H9 (cell line): ENCODE results near the gene FRK. TPM values are rescaled to one million over a fixed set of nuclear protein-coding genes. Genes with fewer than 3 reads are reported as not detected.

Experiments used
- DNase-seq: peaks from one replicate; pipeline ENCODE4 v3.0.0-alpha.2; 2017
- H2AFZ ChIP-seq: one replicate; pipeline ENCODE4 v1.6.1; 2013; ENCODE audit warnings: mild to moderate bottlenecking, low read length, control low read depth, moderate library complexity
- H2AK5ac ChIP-seq: 2 replicates; pipeline ENCODE4 v1.6.1; 2013; ENCODE audit warnings: low read length, control low read depth, mixed read lengths; ENCODE audit not compliant: insufficient read length
- H2BK120ac ChIP-seq: one replicate; pipeline ENCODE4 v1.6.1; 2013; ENCODE audit warnings: low read depth, mild to moderate bottlenecking, low read length, control low read depth, inconsistent platforms; ENCODE audit not compliant: poor library complexity, severe bottlenecking
- H2BK12ac ChIP-seq: 2 replicates; pipeline ENCODE4 v1.6.1; 2013; ENCODE audit warnings: low read length, control low read depth, mixed read lengths, low read depth; ENCODE audit not compliant: insufficient read length
- H2BK15ac ChIP-seq: 2 replicates; pipeline ENCODE4 v1.6.1; 2013; ENCODE audit warnings: low read depth, low read length, control low read depth
- H2BK20ac ChIP-seq: one replicate; pipeline ENCODE4 v1.6.1; 2013; ENCODE audit warnings: low read depth, mild to moderate bottlenecking, low read length, control low read depth, inconsistent platforms; ENCODE audit not compliant: poor library complexity, severe bottlenecking
- H2BK5ac ChIP-seq: 2 replicates; pipeline ENCODE4 v1.6.1; 2013; ENCODE audit warnings: low read length, control low read depth, mixed read lengths; ENCODE audit not compliant: insufficient read length
- H3K14ac ChIP-seq: 2 replicates; pipeline ENCODE4 v1.6.1; 2013; ENCODE audit warnings: low read length, control low read depth; ENCODE audit not compliant: insufficient read depth
- H3K18ac ChIP-seq: 2 replicates; pipeline ENCODE4 v1.6.1; 2013; ENCODE audit warnings: low read depth, mild to moderate bottlenecking, mixed read lengths, low read length, control low read depth; ENCODE audit not compliant: insufficient read length
- H3K23ac ChIP-seq: 2 replicates; pipeline ENCODE4 v1.6.1; 2013; ENCODE audit warnings: low read length, control low read depth, mixed read lengths, low read depth; ENCODE audit not compliant: insufficient read length
- H3K23me2 ChIP-seq: 2 replicates; pipeline ENCODE4 v1.6.1; 2013; ENCODE audit warnings: low read depth, mild to moderate bottlenecking, mixed read lengths, low read length, control low read depth; ENCODE audit not compliant: insufficient read length, poor library complexity, severe bottlenecking
- H3K27ac ChIP-seq: 2 replicates; pipeline ENCODE4 v1.5.1; 2013; ENCODE audit warnings: low read length, control low read depth, mixed read lengths, low read depth; ENCODE audit not compliant: insufficient read length
- H3K27me3 ChIP-seq: 2 replicates; pipeline ENCODE4 v1.6.1; 2013; ENCODE audit warnings: low read length, control low read depth, inconsistent platforms; ENCODE audit not compliant: insufficient read depth
- H3K4ac ChIP-seq: 2 replicates; pipeline ENCODE4 v1.6.1; 2013; ENCODE audit warnings: low read depth, mild to moderate bottlenecking, control low read depth, inconsistent platforms, low read length, moderate library complexity
- H3K4me1 ChIP-seq: 2 replicates; pipeline ENCODE4 v1.6.1; 2013; ENCODE audit warnings: low read length, control low read depth, inconsistent platforms; ENCODE audit not compliant: insufficient read depth
- H3K4me2 ChIP-seq: 2 replicates; pipeline ENCODE4 v1.6.1; 2013; ENCODE audit warnings: low read length, control low read depth, mixed read lengths; ENCODE audit not compliant: insufficient read length, insufficient read depth
- H3K56ac ChIP-seq: 2 replicates; pipeline ENCODE4 v1.6.1; 2013; ENCODE audit warnings: low read depth, mild to moderate bottlenecking, mixed read lengths, low read length, control low read depth; ENCODE audit not compliant: insufficient read length
- H3K79me1 ChIP-seq: 2 replicates; pipeline ENCODE4 v1.6.1; 2013; ENCODE audit warnings: low read depth, mild to moderate bottlenecking, moderate library complexity, low read length, control low read depth, inconsistent platforms; ENCODE audit not compliant: insufficient read depth, poor library complexity, severe bottlenecking
- H3K79me2 ChIP-seq: 2 replicates; pipeline ENCODE4 v1.6.1; 2013; ENCODE audit warnings: low read length, control low read depth, inconsistent platforms; ENCODE audit not compliant: insufficient read depth
- H3K9ac ChIP-seq: 2 replicates; pipeline ENCODE4 v1.6.1; 2013; ENCODE audit warnings: low read length, control low read depth, mixed read lengths; ENCODE audit not compliant: insufficient read length; ENCODE audit errors: extremely low read depth
- H3K9me3 ChIP-seq: one replicate; pipeline ENCODE4 v1.6.1; 2013; ENCODE audit warnings: low read depth, low read length, inconsistent platforms; ENCODE audit not compliant: control insufficient read depth
- H3T11ph ChIP-seq: one replicate; pipeline ENCODE4 v1.6.1; 2013; ENCODE audit warnings: mild to moderate bottlenecking, low read length, control low read depth, inconsistent platforms
- H4K20me1 ChIP-seq: one replicate; pipeline ENCODE4 v1.6.1; 2013; ENCODE audit not compliant: control insufficient read depth, insufficient read length, insufficient read depth
- H4K5ac ChIP-seq: 2 replicates; pipeline ENCODE4 v1.6.1; 2013; ENCODE audit warnings: low read depth, mild to moderate bottlenecking, mixed read lengths, low read length, control low read depth; ENCODE audit not compliant: insufficient read length
- H4K8ac ChIP-seq: replicated peaks from 2 replicates; pipeline ENCODE4 v1.6.1; 2013; ENCODE audit warnings: low read length, control low read depth, mixed read lengths, low read depth; ENCODE audit not compliant: insufficient read length
- H4K91ac ChIP-seq: 2 replicates; pipeline ENCODE4 v1.6.1; 2013; ENCODE audit warnings: low read depth, mild to moderate bottlenecking, moderate library complexity, mixed read lengths, low read length, control low read depth; ENCODE audit not compliant: insufficient read length
- H3K27ac Mint-ChIP-seq, 3 experiments: 2 replicates in 2 of 3; 3 replicates in 1 of 3; pipeline ENCODE4 v1.8.0; 2020 to 2021; ENCODE audit warnings: mixed read lengths in 3 of 3, mild to moderate bottlenecking in 1 of 3, moderate library complexity in 1 of 3
- H3K27me3 Mint-ChIP-seq: 2 replicates; pipeline ENCODE4 v1.8.0; 2021; ENCODE audit warnings: low read depth, mild to moderate bottlenecking, moderate library complexity, mixed read lengths
- H3K36me3 Mint-ChIP-seq, 3 experiments: 2 replicates in 2 of 3; 3 replicates in 1 of 3; pipeline ENCODE4 v1.8.0; 2020 to 2021; ENCODE audit warnings: low read depth in 3 of 3, mixed read lengths in 3 of 3; ENCODE audit not compliant: insufficient read depth in 1 of 3
- H3K4me1 Mint-ChIP-seq, 2 experiments: 2 replicates each; pipeline ENCODE4 v1.8.0; 2020; ENCODE audit warnings: mixed read lengths in 2 of 2
- H3K4me3 Mint-ChIP-seq, 2 experiments: 2 replicates in 1 of 2; 3 replicates in 1 of 2; pipeline ENCODE4 v1.8.0; 2020 to 2021; ENCODE audit warnings: mild to moderate bottlenecking in 2 of 2, mixed read lengths in 2 of 2, moderate library complexity in 1 of 2
- H3K9me3 Mint-ChIP-seq, 2 experiments: 2 replicates in 1 of 2; 3 replicates in 1 of 2; pipeline ENCODE4 v1.8.0; 2020; ENCODE audit warnings: mild to moderate bottlenecking in 2 of 2, mixed read lengths in 2 of 2, moderate library complexity in 1 of 2
- CTCF ChIP-seq: fragments of 200-600 bp; sonication (generic); conservative IDR thresholded peaks from 3 replicates; pipeline ENCODE4 v1.8.0; 2021; ENCODE audit warnings: antibody characterized with exemption, mild to moderate bottlenecking
- total RNA-seq: library from RNA; stranded (reverse); gene quantifications from 2 replicates; pipeline ENCODE4 v1.2.1, GENCODE V29; 2021

Gene FRK
- total RNA-seq, 1 experiment from 2014 or later, result 0.15 TPM

- Histone ChIP-seq H2BK15ac (no peak overlapping the region), H4K20me1 (no peaks in the 10 kb centered on the region), H3K23me2 (no peaks in the 10 kb centered on the region), H3T11ph (no peak overlapping the region), H4K8ac (no peak overlapping the region), H2BK5ac (no peak overlapping the region), H3K9ac (no peak overlapping the region), H3K14ac (no peak overlapping the region), H2BK120ac (no peak overlapping the region), H2BK12ac (no peak overlapping the region), H4K91ac (no peak overlapping the region), H3K56ac (no peak overlapping the region), H3K4ac (no peak overlapping the region), H4K5ac (no peak overlapping the region), H2AFZ (no peak overlapping the region), H3K79me1 (no peaks in the 10 kb centered on the region), H2AK5ac (no peak overlapping the region), H3K18ac (no peak overlapping the region), H3K4me2 (no peak overlapping the region), H3K23ac (no peak overlapping the region), H3K27ac (no peak overlapping the region), H3K27me3 (no peaks in the 10 kb centered on the region), H3K79me2 (no peaks in the 10 kb centered on the region), H2BK20ac (no peak overlapping the region), H3K4me1 (no peaks in the 10 kb centered on the region; the same call in 1 of the 2 replicates), H3K9me3 (no peaks in the 10 kb centered on the region)
- Mint-ChIP-seq H3K36me3 (no peaks in the 10 kb centered on the region), H3K9me3 (no peaks in the 10 kb centered on the region), H3K27me3 (no peaks in the 10 kb centered on the region), H3K27ac (no peak overlapping the region; a peak in 1 of 7 replicates), H3K4me1 (peaks cover 13 to 14% of the 10 kb centered on the region in 2 experiments), H3K4me3 (no peak overlapping the region)
- TF ChIP-seq CTCF, result no peak
- DNase-seq, result no peak
Measured at GRCh38 chr6:116064666-116065065, 4.0 kb upstream of the FRK start.
